ENCODE measurements around the gene RYR3.
"Not testable (repeated sequence)": the region's sequence is repeated elsewhere in the genome, so short reads cannot be mapped to it uniquely, and the experiment has no call there.

The RYR3 gene

GRCh38 chr15:33577911-33578310 is 267.1 kb downstream of the RYR3 start:
- DNase-seq (ENCODE audit: low read depth in 2 of 2) = not testable (repeated sequence)

GRCh38 chr15:33580526-33580925 is 269.8 kb downstream of the RYR3 start:
- DNase-seq (ENCODE audit: low read depth in 2 of 2) = no peak

GRCh38 chr15:33581032-33581431 is 270.3 kb downstream of the RYR3 start:
- DNase-seq (ENCODE audit: low read depth in 2 of 2) = no peak

GRCh38 chr15:33584797-33585196 is 274.0 kb downstream of the RYR3 start:
- no peak for DNase-seq (ENCODE audit: low read depth in 2 of 2)

GRCh38 chr15:33586786-33587697 is 276.3 kb downstream of the RYR3 start:
- no peak for DNase-seq (ENCODE audit: low read depth in 2 of 2)

- DNase-seq (ENCODE audit: low read depth in 2 of 2) = no peak
Observed at GRCh38 chr15:33587773-33588172, 277.0 kb downstream of the RYR3 start.

GRCh38 chr15:33592864-33593263 is 282.1 kb downstream of the RYR3 start:
- no peak for DNase-seq (ENCODE audit: low read depth in 2 of 2)

- not testable (repeated sequence) for DNase-seq (ENCODE audit: low read depth in 2 of 2)
Observed at GRCh38 chr15:33598382-33598781, 287.6 kb downstream of the RYR3 start.

- DNase-seq (ENCODE audit: low read depth in 2 of 2) = no peak
Observed at GRCh38 chr15:33600212-33600611, 289.4 kb downstream of the RYR3 start.

- no peak for DNase-seq (ENCODE audit: low read depth in 2 of 2)
Observed at GRCh38 chr15:33601461-33601860, 290.7 kb downstream of the RYR3 start.

- no peak for DNase-seq (ENCODE audit: low read depth in 2 of 2)
Observed at GRCh38 chr15:33608714-33609113, 297.9 kb downstream of the RYR3 start.

GRCh38 chr15:33612721-33613304 is 302.0 kb downstream of the RYR3 start:
- no peak for DNase-seq (ENCODE audit: low read depth in 2 of 2)

GRCh38 chr15:33616475-33616874 is 305.7 kb downstream of the RYR3 start:
- no peak for DNase-seq (ENCODE audit: low read depth in 2 of 2)

GRCh38 chr15:33618350-33618749 is 307.6 kb downstream of the RYR3 start:
- DNase-seq (ENCODE audit: low read depth in 2 of 2) = no peak

GRCh38 chr15:33621141-33621540 is 310.4 kb downstream of the RYR3 start:
- no peak for DNase-seq (ENCODE audit: low read depth in 2 of 2)

- DNase-seq (ENCODE audit: low read depth in 2 of 2) = no peak
Observed at GRCh38 chr15:33623010-33623409, 312.2 kb downstream of the RYR3 start.

GRCh38 chr15:33624439-33624838 is 313.7 kb downstream of the RYR3 start:
- DNase-seq (ENCODE audit: low read depth in 2 of 2) = no peak

- DNase-seq (ENCODE audit: low read depth in 2 of 2) = no peak
Observed at GRCh38 chr15:33629647-33630046, 318.9 kb downstream of the RYR3 start.

GRCh38 chr15:33636234-33636633 is 325.5 kb downstream of the RYR3 start:
- no peak for DNase-seq (ENCODE audit: low read depth in 2 of 2)

GRCh38 chr15:33636958-33637357 is 326.2 kb downstream of the RYR3 start:
- DNase-seq (ENCODE audit: low read depth in 2 of 2) = no peak

GRCh38 chr15:33638453-33638852 is 327.7 kb downstream of the RYR3 start:
- DNase-seq (ENCODE audit: low read depth in 2 of 2) = no peak

GRCh38 chr15:33639051-33639450 is 328.3 kb downstream of the RYR3 start:
- no peak for DNase-seq (ENCODE audit: low read depth in 2 of 2)

GRCh38 chr15:33639456-33639855 is 328.7 kb downstream of the RYR3 start:
- no peak for DNase-seq (ENCODE audit: low read depth in 2 of 2)
